Subcutaneous preadipocyte (primary cell): ENCODE data around the gene NAALAD2. TPM values are rescaled to one million over a fixed set of nuclear protein-coding genes. Genes with fewer than 3 reads are reported as not detected.

ENCODE experiments used
- small RNA-seq: library from RNA; depleted of rRNA; stranded (forward); fragments of <200 nt; gene quantifications from one replicate; pipeline ENCODE3, GENCODE V24; 2012
- total RNA-seq: library from RNA; depleted of rRNA; stranded (reverse); fragments of >200 nt; gene quantifications from 2 replicates; pipeline ENCODE4 v1.2.3, GENCODE V29; 2012

Gene NAALAD2
- 0.73 and 0.98 TPM in 2 replicates for total RNA-seq

DNA sequence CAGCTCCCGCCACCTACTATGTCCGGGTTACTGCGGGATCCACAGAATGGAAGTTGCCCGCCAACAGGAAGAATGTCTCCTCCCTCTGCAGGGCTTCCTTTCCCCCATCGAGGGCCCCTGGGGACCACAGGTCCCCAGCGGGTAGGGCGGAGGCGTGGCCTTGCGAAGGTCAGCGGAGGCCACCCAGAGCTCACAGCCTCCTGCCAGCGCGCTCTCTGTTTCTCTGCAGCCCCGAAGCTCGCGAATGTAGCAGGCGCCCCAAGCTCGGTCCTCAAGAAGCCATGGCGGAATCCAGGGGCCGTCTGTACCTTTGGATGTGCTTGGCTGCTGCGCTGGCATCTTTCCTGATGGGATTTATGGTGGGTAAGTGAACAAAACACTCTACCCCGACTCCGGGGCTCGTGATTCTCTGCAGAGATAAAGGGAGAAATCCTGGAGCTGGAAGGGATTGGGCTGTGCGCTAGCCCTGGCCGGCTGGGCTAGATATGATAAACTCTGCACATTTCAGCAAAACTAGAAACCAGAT lies at the start of gene NAALAD2:
TSS of gene NAALAD2 (plus strand) at position 186 of the 526 bp plus-strand sequence. CDS start at position 282, 96 bp downstream.

DNA sequence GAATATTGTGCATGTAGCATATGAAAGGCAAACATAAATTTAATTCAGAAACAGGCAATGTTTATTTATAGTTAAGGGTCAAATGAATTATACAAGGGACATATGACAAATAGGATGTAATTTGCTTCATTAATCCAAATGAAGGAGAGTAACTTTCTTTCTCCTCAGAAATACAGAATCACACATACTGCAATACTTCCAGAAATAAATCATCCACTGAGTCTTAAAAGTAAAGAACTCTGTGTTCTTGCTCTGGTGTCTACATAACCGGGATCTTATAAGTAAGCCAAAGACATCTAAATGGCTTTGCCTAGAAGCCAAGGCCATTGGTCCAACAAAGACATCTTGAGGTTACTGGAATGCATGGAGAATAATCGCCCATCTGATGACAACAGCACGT lies 48.8 kb upstream of the NAALAD2 start, which contains the start of gene UBTFL1:
TSS of gene UBTFL1 (plus strand) at position 301 of the 400 bp plus-strand sequence. CDS start at position 301, 0 bp downstream.

DNA sequence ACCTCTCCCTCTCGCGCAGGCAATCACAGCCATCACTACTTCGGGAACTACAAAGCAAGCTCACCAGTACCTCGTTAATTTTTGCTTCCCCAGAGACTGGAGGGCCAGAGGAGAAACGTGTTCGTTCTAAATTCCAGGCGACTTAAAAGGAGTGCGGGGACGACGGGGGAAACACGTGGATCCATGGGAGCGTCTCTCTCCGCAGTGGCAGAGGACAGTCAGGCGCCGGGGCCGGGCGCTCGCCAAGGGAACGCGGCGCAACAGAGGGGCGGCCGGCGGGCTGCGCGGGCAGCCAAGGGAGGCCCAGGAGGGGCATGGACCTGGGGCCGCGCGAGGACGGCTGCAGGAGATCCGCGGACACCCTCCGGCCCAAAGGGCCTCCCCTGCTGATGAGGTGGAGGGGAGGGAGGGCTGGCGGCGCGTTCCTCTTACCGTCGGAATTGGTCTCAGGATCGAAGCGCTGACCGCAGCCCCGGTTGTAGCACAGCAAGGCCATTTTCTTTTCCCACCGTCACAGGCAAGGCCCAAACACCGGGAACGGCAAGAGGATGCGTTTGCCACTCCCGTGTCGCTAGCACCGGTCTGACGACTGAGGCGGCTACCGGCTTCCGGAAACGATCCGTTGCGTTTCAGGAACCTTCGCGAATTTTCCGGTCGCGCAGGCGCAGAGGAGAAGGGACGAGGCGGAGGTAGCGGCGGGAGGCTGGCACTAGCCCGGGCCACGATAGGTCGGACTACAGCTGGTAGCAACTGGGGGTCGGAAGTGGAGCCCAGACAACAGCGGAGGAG lies 88.2 kb downstream of the NAALAD2 start, which contains the start of gene CHORDC1:
TSS of gene CHORDC1 (minus strand) at position 591 of the 789 bp plus-strand sequence. CDS start at position 496, 95 bp downstream.

Small RNAs within 50 kb of the gene (small RNA-seq; reads per million reads assigned to genes)
- gene RF00275, result not detected

Other genes with a start within 250 kb of the NAALAD2 start
- gene TRIM49D1, start 212.4 kb upstream of the NAALAD2 start, total RNA-seq, result not detected in 2 replicates
- not detected in 2 replicates for gene TRIM49D2, start 210.6 kb upstream of the NAALAD2 start, total RNA-seq
- gene TRIM64, start 168.6 kb upstream of the NAALAD2 start, total RNA-seq, result not detected in 2 replicates
- not detected in 2 replicates for gene TRIM49C, start 103.6 kb upstream of the NAALAD2 start, total RNA-seq
- gene UBTFL1, start 48.7 kb upstream of the NAALAD2 start, total RNA-seq, result not detected in 2 replicates
- 19.5 and 33.6 TPM in 2 replicates for gene CHORDC1, start 88.4 kb downstream of the NAALAD2 start, total RNA-seq